GM21447 (cell line): ENCODE results near the gene TADA2B.

Experiments
- ATAC-seq: cut with Tn5 transposase; IDR thresholded peaks from one replicate; pipeline ENCODE4 v1.9.1; 2021; ENCODE audit not compliant: unreplicated experiment

TADA2B gene

GRCh38 chr4:7055111-7055989 lies 12.2 kb downstream of the TADA2B start:
- ATAC-seq = no peak

GRCh38 chr4:7055990-7056325 lies 12.8 kb downstream of the TADA2B start:
- ATAC-seq = no peak

GRCh38 chr4:7058792-7059191 lies 15.6 kb downstream of the TADA2B start:
- no peak for ATAC-seq

- no peak for ATAC-seq
Measured at GRCh38 chr4:7059662-7060061, 16.5 kb downstream of the TADA2B start.

- ATAC-seq = no peak
Measured at GRCh38 chr4:7060346-7061150, 17.4 kb downstream of the TADA2B start.

- no peak for ATAC-seq
Measured at GRCh38 chr4:7061815-7062214, 18.6 kb downstream of the TADA2B start.

- ATAC-seq = no peak
Measured at GRCh38 chr4:7062816-7063215, 19.6 kb downstream of the TADA2B start.

- no peak for ATAC-seq
Measured at GRCh38 chr4:7063362-7063761, 20.2 kb downstream of the TADA2B start.

GRCh38 chr4:7066006-7066405 lies 22.8 kb downstream of the TADA2B start:
- no peak for ATAC-seq

- no peak for ATAC-seq
Measured at GRCh38 chr4:7066493-7066892, 23.3 kb downstream of the TADA2B start.

- ATAC-seq = no peak
Measured at GRCh38 chr4:7067126-7067451, 23.9 kb downstream of the TADA2B start.

GRCh38 chr4:7067452-7068278 lies 24.5 kb downstream of the TADA2B start, which contains the start of gene GRPEL1:
GRPEL1 (minus strand) TSS chr4:7068064; CDS start chr4:7068032, 32 bp downstream.
- peak; percentile 94 for ATAC-seq

- peak; percentile 18 for ATAC-seq
Measured at GRCh38 chr4:7068279-7068842, 25.2 kb downstream of the TADA2B start.

GRCh38 chr4:7068883-7069282 lies 25.7 kb downstream of the TADA2B start:
- ATAC-seq = no peak

GRCh38 chr4:7070729-7071511 lies 27.7 kb downstream of the TADA2B start:
- peak; percentile 24 for ATAC-seq

GRCh38 chr4:7073059-7073458 lies 29.9 kb downstream of the TADA2B start:
- ATAC-seq = no peak

- ATAC-seq = no peak
Measured at GRCh38 chr4:7073526-7074390, 30.6 kb downstream of the TADA2B start.

GRCh38 chr4:7074426-7074825 lies 31.3 kb downstream of the TADA2B start:
- no peak for ATAC-seq

GRCh38 chr4:7075962-7076695 lies 33.0 kb downstream of the TADA2B start:
- no peak for ATAC-seq
